HCT116 (cell line): ENCODE data around the gene CNN3. TPM values are rescaled to one million over a fixed set of nuclear protein-coding genes. Genes with fewer than 3 reads are reported as not detected.

ENCODE experiments used
- total RNA-seq: library from RNA; stranded (reverse); gene quantifications from one replicate; pipeline ENCODE4 v1.2.1, GENCODE V29; 2021; ENCODE audit not compliant: unreplicated experiment

CNN3 gene
- total RNA-seq, 1 experiment from 2014 or later = 109 TPM

Other genes starting within 250 kb of the CNN3 start
- gene SLC44A3, start 106.8 kb downstream of the CNN3 start, total RNA-seq = 9.6 TPM
- gene ALG14, start 145.8 kb upstream of the CNN3 start, total RNA-seq = 5.7 TPM
- gene TLCD4, start 190.2 kb upstream of the CNN3 start, total RNA-seq = 12.1 TPM